Spleen (tissue), 7 donors: ENCODE measurements around the gene ZIK1.

Experiments
- POLR2A ChIP-seq, 3 donors: fragments of 450-650 bp; IDR thresholded peaks; one replicate each; pipeline ENCODE4 v1.5.1; 2017; ENCODE audit warnings: antibody characterized with exemption in 3 of 3, mild to moderate bottlenecking in 1 of 3
- POLR2AphosphoS5 ChIP-seq, 3 donors: sonication (generic); formaldehyde crosslinking; IDR thresholded peaks; one replicate each; pipeline ENCODE4 v1.5.1; 2017; ENCODE audit warnings: antibody characterized with exemption in 3 of 3
- TF ChIP-seq, protein P1 (sequence below), 11 experiments: fragments of 200-600 bp in 7 of 11; fragments of 450-650 bp in 4 of 11; sonication (generic) in 4 of 11; IDR thresholded peaks in 8 of 11; conservative IDR thresholded peaks in 3 of 11; 1 replicate in 7 of 11; 2 replicates in 4 of 11; pipeline versions ENCODE4 v1.4.0 to v1.8.0; 2016 to 2021; ENCODE audit warnings: antibody characterized with exemption in 11 of 11, inconsistent platforms in 4 of 11, mild to moderate bottlenecking in 1 of 11
- donor health status: DM: no; HTN: no; CAD: no; lungs with moderate emphysema.
- donor health status: DM: no; HTN: no; CAD: no.
- donor health status: DM: no; HTN: no; CAD: no.

DNA sequence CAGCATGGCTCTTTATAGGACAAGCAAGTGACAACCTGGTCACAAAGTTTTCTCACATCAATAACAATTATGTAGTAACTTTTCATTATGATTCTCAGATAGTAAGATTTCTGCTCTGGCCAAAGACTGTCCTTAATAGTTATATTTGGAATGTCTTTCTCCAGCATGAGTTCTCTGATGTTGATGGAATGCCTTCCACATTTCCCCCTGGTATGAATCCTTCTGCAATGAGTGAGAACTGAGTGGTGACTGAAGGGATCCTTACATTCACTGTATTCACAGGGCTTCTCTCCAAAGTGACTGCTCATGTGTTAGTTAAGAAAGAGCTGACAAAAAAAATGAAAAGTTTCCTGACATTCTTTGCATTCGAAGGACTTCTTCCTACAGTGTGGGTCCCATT is 37.4 kb upstream of the ZIK1 start:
- TF ChIP-seq, protein P1, sequence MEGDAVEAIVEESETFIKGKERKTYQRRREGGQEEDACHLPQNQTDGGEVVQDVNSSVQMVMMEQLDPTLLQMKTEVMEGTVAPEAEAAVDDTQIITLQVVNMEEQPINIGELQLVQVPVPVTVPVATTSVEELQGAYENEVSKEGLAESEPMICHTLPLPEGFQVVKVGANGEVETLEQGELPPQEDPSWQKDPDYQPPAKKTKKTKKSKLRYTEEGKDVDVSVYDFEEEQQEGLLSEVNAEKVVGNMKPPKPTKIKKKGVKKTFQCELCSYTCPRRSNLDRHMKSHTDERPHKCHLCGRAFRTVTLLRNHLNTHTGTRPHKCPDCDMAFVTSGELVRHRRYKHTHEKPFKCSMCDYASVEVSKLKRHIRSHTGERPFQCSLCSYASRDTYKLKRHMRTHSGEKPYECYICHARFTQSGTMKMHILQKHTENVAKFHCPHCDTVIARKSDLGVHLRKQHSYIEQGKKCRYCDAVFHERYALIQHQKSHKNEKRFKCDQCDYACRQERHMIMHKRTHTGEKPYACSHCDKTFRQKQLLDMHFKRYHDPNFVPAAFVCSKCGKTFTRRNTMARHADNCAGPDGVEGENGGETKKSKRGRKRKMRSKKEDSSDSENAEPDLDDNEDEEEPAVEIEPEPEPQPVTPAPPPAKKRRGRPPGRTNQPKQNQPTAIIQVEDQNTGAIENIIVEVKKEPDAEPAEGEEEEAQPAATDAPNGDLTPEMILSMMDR (IDR thresholded peaks at IDR 0.05 in 8 of 11, conservative IDR thresholded peaks at IDR 0.05 in 3 of 11) = no peak
- TF ChIP-seq POLR2A (IDR thresholded peaks at IDR 0.05) (no peak), POLR2AphosphoS5 (IDR thresholded peaks at IDR 0.05) (no peak)
